IPS DF 6.9 (cell line): ENCODE data around the gene SMG6.

Source experiments
- DNase-seq: peaks from one replicate; pipeline ENCODE4 v3.0.0-alpha.2; 2013; ENCODE audit warnings: low read depth, low spot score
- H3K27ac ChIP-seq: one replicate; pipeline ENCODE4 v1.5.1; 2013; ENCODE audit warnings: low read length, control low read depth
- H3K27me3 ChIP-seq: 2 replicates; pipeline ENCODE4 v1.6.1; 2013; ENCODE audit warnings: mild to moderate bottlenecking, low read length; ENCODE audit not compliant: control insufficient read depth, insufficient read depth
- H3K36me3 ChIP-seq: 2 replicates; pipeline ENCODE4 v1.6.1; 2013; ENCODE audit warnings: low read length; ENCODE audit not compliant: control insufficient read depth, insufficient read depth
- H3K4me1 ChIP-seq: 2 replicates; pipeline ENCODE4 v1.6.1; 2013; ENCODE audit warnings: low read length; ENCODE audit not compliant: control insufficient read depth, insufficient read depth
- H3K4me3 ChIP-seq: 2 replicates; pipeline ENCODE4 v1.5.1; 2013; ENCODE audit warnings: mild to moderate bottlenecking, low read length
- H3K9me3 ChIP-seq: 2 replicates; pipeline ENCODE4 v1.6.1; 2013; ENCODE audit warnings: low read length, inconsistent platforms; ENCODE audit not compliant: control insufficient read depth, insufficient read depth
- WGBS: extraction: QIAGEN DNeasy Blood & Tissue Kit; methylation state at CpG from one replicate; pipeline ENCODE4 v1.1.7; 2013; ENCODE audit warnings: mixed read lengths, missing lambda C conversion rate; ENCODE audit not compliant: insufficient read length, insufficient coverage; 5-methylcytosine and 5-hydroxymethylcytosine counted together

SMG6 gene

GRCh38 chr17:2082003-2082781 is 221.4 kb downstream of the SMG6 start:
- Histone ChIP-seq H3K9me3 (no peaks in the 10 kb centered on the region), H3K27ac (no peak overlapping the region), H3K4me3 (no peak overlapping the region), H3K4me1 (no peaks in the 10 kb centered on the region), H3K36me3 (peaks cover 4% of the 10 kb centered on the region; the same call in 1 of the 2 replicates), H3K27me3 (no peaks in the 10 kb centered on the region)
- WGBS = no CpG with 5 or more reads among the region's 9 CpGs
- no peak for DNase-seq

DNA sequence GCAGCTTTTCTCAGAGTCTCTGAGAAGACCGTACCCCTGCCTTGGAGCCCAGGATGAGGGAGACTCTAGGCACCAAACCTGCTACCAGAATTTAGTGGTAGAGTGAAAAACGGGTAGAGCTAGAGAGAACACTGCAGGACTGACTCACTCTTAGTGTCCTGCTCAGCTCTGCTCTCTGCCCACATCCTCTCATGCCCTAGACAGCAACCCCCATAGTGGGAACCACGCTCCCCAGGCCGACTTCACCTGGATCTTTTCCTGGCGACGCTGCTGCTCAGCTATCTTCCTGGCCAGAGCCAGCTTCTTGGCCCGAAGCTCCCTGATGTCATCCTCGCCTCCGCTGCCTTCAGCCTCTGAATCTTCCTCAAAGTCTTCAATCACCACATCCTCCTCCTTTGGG is 222.0 kb downstream of the SMG6 start:
- H3K4me1 ChIP-seq = no peaks in the 10 kb centered on the region
- H3K27ac ChIP-seq = no peak overlapping the region
- no peak overlapping the region for H3K4me3 ChIP-seq
- no peaks in the 10 kb centered on the region for H3K27me3 ChIP-seq
- peaks cover 4% of the 10 kb centered on the region; the same call in 1 of the 2 replicates for H3K36me3 ChIP-seq
- WGBS = no CpG with 5 or more reads among the region's 9 CpGs
- H3K9me3 ChIP-seq = no peaks in the 10 kb centered on the region
- no peak for DNase-seq

DNA sequence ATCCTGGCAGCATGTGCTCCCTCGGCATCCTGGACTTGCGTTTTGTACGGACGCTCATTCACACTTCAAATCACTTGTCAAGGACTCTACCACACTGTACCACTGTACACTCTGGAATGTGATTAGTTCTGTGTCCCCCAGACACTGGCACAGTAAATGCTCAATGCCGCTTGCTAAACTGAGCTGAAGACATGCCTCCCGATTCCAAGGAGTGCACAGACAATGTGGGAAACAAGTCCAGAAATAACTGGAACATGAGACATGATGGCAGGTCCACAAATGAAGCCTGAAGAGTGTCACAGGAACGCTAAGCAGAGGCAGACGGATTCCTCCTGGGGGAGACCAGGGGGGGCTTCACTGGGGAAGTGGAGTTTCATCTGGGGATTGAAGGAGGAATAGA is 226.5 kb downstream of the SMG6 start:
- Histone ChIP-seq H3K4me1 (peaks cover 2% of the 10 kb centered on the region; the same call in 1 of the 2 replicates), H3K36me3 (peaks cover 4% of the 10 kb centered on the region), H3K4me3 (no peak overlapping the region), H3K9me3 (no peaks in the 10 kb centered on the region), H3K27ac (no peak overlapping the region), H3K27me3 (no peaks in the 10 kb centered on the region)
- no CpG with 5 or more reads among the region's 8 CpGs for WGBS
- no peak for DNase-seq

GRCh38 chr17:2076087-2076984 is 227.2 kb downstream of the SMG6 start:
- no CpG with 5 or more reads among the region's 17 CpGs for WGBS
- no peaks in the 10 kb centered on the region for H3K9me3 ChIP-seq
- DNase-seq = no peak
- peaks cover 4% of the 10 kb centered on the region for H3K36me3 ChIP-seq
- no peak overlapping the region for H3K27ac ChIP-seq
- H3K4me1 ChIP-seq = peaks cover 2% of the 10 kb centered on the region; the same call in 1 of the 2 replicates
- H3K4me3 ChIP-seq = no peak overlapping the region
- H3K27me3 ChIP-seq = no peaks in the 10 kb centered on the region

GRCh38 chr17:2075336-2076086 is 228.1 kb downstream of the SMG6 start:
- H3K4me3 ChIP-seq = no peak overlapping the region
- no peaks in the 10 kb centered on the region; the same call in none of the 2 replicates for H3K36me3 ChIP-seq
- no peaks in the 10 kb centered on the region for H3K9me3 ChIP-seq
- no peak for DNase-seq
- H3K27ac ChIP-seq = no peak overlapping the region
- no peaks in the 10 kb centered on the region for H3K27me3 ChIP-seq
- H3K4me1 ChIP-seq = peaks cover 2% of the 10 kb centered on the region; the same call in 1 of the 2 replicates
- WGBS = no CpG with 5 or more reads among the region's 13 CpGs

GRCh38 chr17:2074919-2075318 is 228.7 kb downstream of the SMG6 start:
- no peaks in the 10 kb centered on the region for H3K27me3 ChIP-seq
- no peak overlapping the region for H3K4me3 ChIP-seq
- DNase-seq = no peak
- peaks cover 3% of the 10 kb centered on the region for H3K4me1 ChIP-seq
- no peak overlapping the region for H3K27ac ChIP-seq
- no peaks in the 10 kb centered on the region; the same call in none of the 2 replicates for H3K36me3 ChIP-seq
- WGBS = no CpG with 5 or more reads among the region's 10 CpGs
- no peaks in the 10 kb centered on the region for H3K9me3 ChIP-seq

DNA sequence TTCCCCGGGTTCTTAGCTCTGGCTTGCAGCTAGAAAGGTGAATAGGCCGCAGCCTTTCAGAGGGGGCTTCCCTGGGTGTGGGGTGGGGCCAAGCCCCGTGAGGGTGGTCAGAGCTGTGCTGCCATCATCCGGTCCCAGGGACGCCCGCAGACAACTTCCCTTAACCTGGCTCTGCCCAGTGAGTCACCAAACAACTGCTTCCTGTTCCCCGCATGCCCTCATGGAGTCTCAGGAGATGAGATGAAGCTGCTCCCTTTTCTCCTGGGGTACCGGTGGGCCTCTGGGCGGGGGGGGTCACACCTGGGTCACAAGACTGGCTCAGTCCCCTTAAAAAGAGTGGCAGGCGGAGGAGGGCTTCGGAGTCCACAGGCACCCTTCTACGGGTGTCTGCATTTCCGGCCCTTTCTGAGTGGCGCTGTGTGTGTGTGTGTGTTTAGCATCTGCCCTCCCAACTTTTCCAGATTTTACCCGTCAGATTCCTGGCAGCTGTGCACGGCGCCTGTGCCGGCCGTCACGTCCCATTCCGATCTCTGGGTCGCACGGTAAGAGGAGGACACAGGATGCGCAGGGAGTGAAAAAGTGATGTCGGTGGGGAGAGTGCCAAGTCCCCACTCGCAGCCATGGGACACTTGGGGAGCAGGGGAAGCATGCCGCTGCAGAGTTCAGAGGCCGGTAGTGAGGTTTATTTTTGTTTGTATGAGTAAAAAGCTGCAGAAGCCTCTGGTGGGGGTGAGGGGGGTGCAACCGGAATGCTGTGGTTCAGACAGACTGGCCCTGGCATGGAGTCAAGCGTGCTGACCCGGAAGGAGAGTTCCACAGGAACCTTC is 231.9 kb downstream of the SMG6 start:
- no peak overlapping the region for H3K27ac ChIP-seq

GRCh38 chr17:2071024-2071385 is 232.6 kb downstream of the SMG6 start:
- Histone ChIP-seq H3K4me3 (no peak overlapping the region), H3K27ac (no peak overlapping the region), H3K4me1 (peaks cover 3% of the 10 kb centered on the region), H3K36me3 (peaks cover 4% of the 10 kb centered on the region; the same call in 1 of the 2 replicates), H3K9me3 (no peaks in the 10 kb centered on the region), H3K27me3 (no peaks in the 10 kb centered on the region)
- DNase-seq = no peak
- WGBS = no CpG with 5 or more reads among the region's 6 CpGs

More for the DNA sequence above, 231.9 kb downstream of the SMG6 start:
- Histone ChIP-seq H3K27me3 (no peaks in the 10 kb centered on the region), H3K9me3 (no peaks in the 10 kb centered on the region), H3K36me3 (peaks cover 4% of the 10 kb centered on the region; the same call in 1 of the 2 replicates), H3K4me1 (peaks cover 3% of the 10 kb centered on the region), H3K4me3 (no peak overlapping the region)
- DNase-seq = no peak
- no CpG with 5 or more reads among the region's 31 CpGs for WGBS

GRCh38 chr17:2070241-2071023 is 233.2 kb downstream of the SMG6 start:
- H3K4me1 ChIP-seq = peaks cover 1% of the 10 kb centered on the region
- no peaks in the 10 kb centered on the region for H3K9me3 ChIP-seq
- H3K27me3 ChIP-seq = no peaks in the 10 kb centered on the region
- DNase-seq = no peak
- peaks cover 4% of the 10 kb centered on the region; the same call in 1 of the 2 replicates for H3K36me3 ChIP-seq
- no CpG with 5 or more reads among the region's 13 CpGs for WGBS
- no peak overlapping the region for H3K27ac ChIP-seq
- no peak overlapping the region for H3K4me3 ChIP-seq
